Stimulated activated memory B cell treated with anti-CD40 and anti-IgM and Interleukin-4, amounts not matched to agents 10 μg/mL and 1 μg/mL and 100 μg/mL, for 72 hours (primary cell): ENCODE measurements around the gene SEC31B.

ENCODE experiments used
- ATAC-seq: fragments of 150-1000 bp; cut with Tn5 transposase; 2 replicates; pipeline ENCODE4 v1.10.0; 2021
- H3K27ac Mint-ChIP-seq: one replicate; pipeline ENCODE4 v1.8.0; 2022; ENCODE audit warnings: mild to moderate bottlenecking, mixed read lengths
- H3K27me3 Mint-ChIP-seq: one replicate; pipeline ENCODE4 v1.8.0; 2022; ENCODE audit warnings: mixed read lengths
- H3K36me3 Mint-ChIP-seq: one replicate; pipeline ENCODE4 v1.8.0; 2022; ENCODE audit warnings: mixed read lengths
- H3K4me1 Mint-ChIP-seq: one replicate; pipeline ENCODE4 v1.8.0; 2022; ENCODE audit warnings: mixed read lengths
- H3K4me3 Mint-ChIP-seq: one replicate; pipeline ENCODE4 v1.8.0; 2022; ENCODE audit warnings: mild to moderate bottlenecking, moderate library complexity, mixed read lengths
- H3K9me3 Mint-ChIP-seq: one replicate; pipeline ENCODE4 v1.8.0; 2022; ENCODE audit warnings: mixed read lengths

Gene SEC31B

DNA sequence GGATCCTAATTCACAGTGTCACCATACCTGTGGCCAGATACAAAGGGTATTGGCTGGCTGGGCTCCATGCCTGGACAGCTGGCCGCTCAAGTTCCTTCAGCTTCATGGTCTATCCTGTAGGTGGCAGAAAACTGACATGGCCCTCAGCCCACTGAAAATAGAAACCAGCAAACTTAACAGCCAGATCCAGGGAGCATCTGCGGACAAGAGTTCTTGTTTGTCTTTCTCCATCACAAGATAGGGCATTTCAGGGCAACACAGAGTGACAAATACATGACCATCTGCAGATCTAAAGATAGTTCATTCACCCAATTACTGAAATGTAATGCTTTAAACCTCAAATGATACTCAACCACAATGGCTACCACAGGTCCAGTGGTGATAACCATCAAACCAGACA lies 2.8 kb downstream of the SEC31B start:
- Mint-ChIP-seq H3K4me3 (no peak overlapping the region), H3K27me3 (no peaks in the 10 kb centered on the region), H3K36me3 (peaks cover 35% of the 10 kb centered on the region), H3K9me3 (no peaks in the 10 kb centered on the region), H3K27ac (no peak overlapping the region), H3K4me1 (no peaks in the 10 kb centered on the region)
- no peak for ATAC-seq

DNA sequence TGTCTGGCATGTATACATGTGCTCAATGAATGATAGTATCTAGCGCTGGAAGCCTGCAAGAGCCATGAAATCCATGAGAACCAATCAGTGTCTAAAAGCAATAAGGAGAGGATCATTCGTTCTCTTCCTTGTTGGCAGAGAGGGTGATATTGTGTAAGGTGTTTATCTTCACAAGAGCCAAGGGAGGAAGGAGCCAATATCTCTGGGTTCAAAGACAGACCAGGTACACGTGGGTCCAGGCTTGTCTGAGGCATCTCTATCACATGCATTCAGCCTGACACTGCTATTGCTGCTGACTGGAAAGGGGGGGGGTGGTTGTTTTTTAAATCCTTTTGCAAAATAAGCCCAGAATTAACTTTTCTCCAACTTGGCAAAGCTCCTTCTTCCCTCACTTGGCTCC lies 4.0 kb downstream of the SEC31B start:
- H3K4me3 Mint-ChIP-seq = no peak overlapping the region
- no peaks in the 10 kb centered on the region for H3K27me3 Mint-ChIP-seq
- H3K9me3 Mint-ChIP-seq = no peaks in the 10 kb centered on the region
- H3K36me3 Mint-ChIP-seq = peaks cover 42% of the 10 kb centered on the region
- no peak for ATAC-seq
- H3K27ac Mint-ChIP-seq = no peak overlapping the region
- H3K4me1 Mint-ChIP-seq = no peaks in the 10 kb centered on the region

DNA sequence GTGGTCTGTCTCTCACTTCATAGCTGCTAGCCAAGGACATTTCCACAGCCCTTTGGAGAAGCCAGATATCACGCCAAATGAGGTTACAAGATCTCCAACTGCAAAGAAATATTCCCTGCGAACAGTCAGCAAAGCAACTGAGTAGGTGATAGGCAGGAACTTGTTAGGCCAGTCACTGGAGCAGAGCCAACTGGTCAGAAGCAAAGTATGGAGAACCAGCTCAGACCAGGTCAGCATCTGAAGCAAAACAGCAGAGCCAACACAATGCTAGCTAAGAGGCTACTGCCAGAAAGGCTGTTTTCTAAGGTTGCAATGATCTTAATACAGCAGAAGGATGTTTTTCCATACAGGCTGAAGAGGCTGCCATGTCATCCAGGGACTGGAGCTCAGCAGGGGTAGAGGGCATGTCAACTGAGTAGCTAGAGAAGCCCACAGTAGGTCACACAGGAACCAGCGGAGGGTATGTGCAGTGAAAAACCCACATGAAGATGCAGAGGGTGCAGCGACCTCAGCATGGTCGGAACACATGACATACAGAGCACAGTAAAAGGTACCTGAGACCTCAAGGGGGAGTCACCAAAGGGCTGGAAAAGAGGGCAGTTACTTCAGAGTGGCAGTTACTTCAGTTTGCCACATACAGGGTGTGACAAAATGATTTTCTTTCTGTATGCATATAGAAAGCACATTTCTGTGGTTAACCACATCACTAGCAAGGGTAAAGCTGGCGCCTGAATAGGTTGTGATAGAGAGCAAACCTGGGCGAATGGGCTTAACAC lies 8.9 kb downstream of the SEC31B start:
- no peaks in the 10 kb centered on the region for H3K4me1 Mint-ChIP-seq
- H3K36me3 Mint-ChIP-seq = peaks cover 54% of the 10 kb centered on the region
- no peaks in the 10 kb centered on the region for H3K9me3 Mint-ChIP-seq
- H3K4me3 Mint-ChIP-seq = no peak overlapping the region
- no peaks in the 10 kb centered on the region for H3K27me3 Mint-ChIP-seq
- ATAC-seq = peak; percentile 16
- H3K27ac Mint-ChIP-seq = no peak overlapping the region

GRCh38 chr10:100509241-100509840 lies 10.3 kb downstream of the SEC31B start:
- Mint-ChIP-seq H3K36me3 (peaks cover 63% of the 10 kb centered on the region), H3K9me3 (no peaks in the 10 kb centered on the region), H3K27ac (no peak overlapping the region), H3K27me3 (no peaks in the 10 kb centered on the region), H3K4me3 (no peak overlapping the region), H3K4me1 (no peaks in the 10 kb centered on the region)
- no peak for ATAC-seq

DNA sequence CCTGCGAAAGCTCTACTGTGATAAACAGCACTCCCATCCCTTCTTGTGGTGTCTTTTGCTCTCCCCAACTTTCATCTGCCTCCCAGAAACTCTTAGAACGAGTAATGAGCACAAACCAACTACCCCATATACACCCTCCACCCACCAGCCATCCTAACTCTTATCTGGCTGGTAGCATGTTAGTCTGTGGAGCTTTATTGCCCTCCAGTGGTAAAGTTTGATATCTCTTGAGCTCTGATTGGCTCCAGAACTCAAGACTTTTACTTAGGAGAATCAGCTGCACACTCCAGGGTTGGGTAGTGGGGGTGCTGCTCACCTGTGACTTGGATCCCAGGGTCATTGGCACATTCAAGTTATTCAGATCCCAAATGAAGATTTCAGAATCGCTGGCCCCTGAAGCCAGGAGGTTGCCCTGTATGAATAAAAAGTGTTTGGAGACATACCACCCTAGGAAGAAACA lies 10.9 kb downstream of the SEC31B start:
- H3K27ac Mint-ChIP-seq = no peak overlapping the region
- no peaks in the 10 kb centered on the region for H3K9me3 Mint-ChIP-seq
- H3K27me3 Mint-ChIP-seq = no peaks in the 10 kb centered on the region
- H3K4me3 Mint-ChIP-seq = no peak overlapping the region
- peak; percentile 45 for ATAC-seq
- no peaks in the 10 kb centered on the region for H3K4me1 Mint-ChIP-seq
- H3K36me3 Mint-ChIP-seq = peaks cover 66% of the 10 kb centered on the region

DNA sequence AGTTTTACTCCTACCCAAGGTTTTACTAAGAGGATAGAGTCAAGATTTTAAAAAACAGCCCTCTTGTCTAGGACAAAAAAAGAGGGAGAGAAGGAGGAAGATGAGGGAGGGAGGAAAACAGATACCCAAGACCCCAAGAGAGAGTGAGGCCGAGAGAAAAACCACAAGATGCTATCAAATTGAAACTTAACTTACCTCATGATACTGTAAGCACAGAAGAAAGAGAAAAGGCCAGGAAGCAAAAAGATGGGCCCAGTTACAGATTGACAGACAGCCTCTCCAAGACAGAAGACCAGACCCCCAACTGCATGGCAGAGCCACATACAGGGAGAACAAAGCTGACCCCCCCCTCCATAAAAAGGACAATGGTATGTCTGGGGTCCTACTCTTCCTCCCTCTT lies 11.4 kb downstream of the SEC31B start:
- Mint-ChIP-seq H3K4me1 (no peaks in the 10 kb centered on the region), H3K36me3 (peaks cover 66% of the 10 kb centered on the region), H3K27me3 (no peaks in the 10 kb centered on the region), H3K9me3 (no peaks in the 10 kb centered on the region), H3K4me3 (no peak overlapping the region), H3K27ac (no peak overlapping the region)
- no peak for ATAC-seq

DNA sequence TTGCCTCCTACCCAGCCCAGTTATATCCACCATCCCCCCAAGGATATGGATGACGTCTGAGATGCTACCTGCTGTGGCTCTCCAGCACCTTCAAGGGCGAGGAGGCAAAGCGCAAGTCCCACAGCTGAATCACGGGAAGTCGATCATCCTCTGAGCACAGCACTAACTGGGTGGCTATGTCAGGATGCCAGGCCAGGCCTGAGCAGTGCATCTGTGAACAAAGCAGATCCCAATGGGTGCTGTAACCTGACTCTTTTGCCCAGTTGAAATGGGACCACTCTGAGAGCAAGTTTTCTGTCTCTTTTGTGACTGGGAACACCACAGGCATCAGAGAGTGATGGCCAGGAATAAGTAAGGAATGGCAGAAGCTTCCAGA lies 12.3 kb downstream of the SEC31B start:
- no peak for ATAC-seq
- Mint-ChIP-seq H3K4me3 (no peak overlapping the region), H3K27me3 (no peaks in the 10 kb centered on the region), H3K36me3 (peaks cover 68% of the 10 kb centered on the region), H3K27ac (no peak overlapping the region), H3K9me3 (no peaks in the 10 kb centered on the region), H3K4me1 (no peaks in the 10 kb centered on the region)

- no peaks in the 10 kb centered on the region for H3K27me3 Mint-ChIP-seq
- no peak for ATAC-seq
- no peaks in the 10 kb centered on the region for H3K9me3 Mint-ChIP-seq
- H3K36me3 Mint-ChIP-seq = peaks cover 69% of the 10 kb centered on the region
- no peak overlapping the region for H3K27ac Mint-ChIP-seq
- no peaks in the 10 kb centered on the region for H3K4me1 Mint-ChIP-seq
- no peak overlapping the region for H3K4me3 Mint-ChIP-seq
Observed at GRCh38 chr10:100506596-100507356, 12.9 kb downstream of the SEC31B start.

DNA sequence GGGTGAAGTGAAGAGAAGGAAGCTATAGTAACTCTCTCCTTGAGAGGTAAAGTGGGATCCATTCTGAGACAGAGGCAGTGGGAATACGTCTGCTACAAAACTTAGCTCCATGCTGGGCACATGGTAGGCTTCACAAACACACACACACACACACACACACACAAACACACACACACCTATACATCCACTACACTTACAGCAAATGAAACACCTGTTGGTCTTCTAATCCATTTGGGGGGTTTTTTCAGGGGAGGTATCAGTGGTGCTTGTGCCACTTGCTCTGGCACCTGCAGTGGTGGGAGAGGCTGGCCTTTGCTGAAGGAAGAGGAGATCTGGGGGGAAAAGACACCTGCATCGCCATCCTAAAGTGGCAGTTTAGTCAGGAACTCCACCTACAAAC lies 14.5 kb downstream of the SEC31B start:
- H3K27me3 Mint-ChIP-seq = no peaks in the 10 kb centered on the region
- H3K9me3 Mint-ChIP-seq = no peaks in the 10 kb centered on the region
- H3K36me3 Mint-ChIP-seq = peaks cover 66% of the 10 kb centered on the region
- H3K27ac Mint-ChIP-seq = no peak overlapping the region
- no peaks in the 10 kb centered on the region for H3K4me1 Mint-ChIP-seq
- no peak for ATAC-seq
- no peak overlapping the region for H3K4me3 Mint-ChIP-seq

DNA sequence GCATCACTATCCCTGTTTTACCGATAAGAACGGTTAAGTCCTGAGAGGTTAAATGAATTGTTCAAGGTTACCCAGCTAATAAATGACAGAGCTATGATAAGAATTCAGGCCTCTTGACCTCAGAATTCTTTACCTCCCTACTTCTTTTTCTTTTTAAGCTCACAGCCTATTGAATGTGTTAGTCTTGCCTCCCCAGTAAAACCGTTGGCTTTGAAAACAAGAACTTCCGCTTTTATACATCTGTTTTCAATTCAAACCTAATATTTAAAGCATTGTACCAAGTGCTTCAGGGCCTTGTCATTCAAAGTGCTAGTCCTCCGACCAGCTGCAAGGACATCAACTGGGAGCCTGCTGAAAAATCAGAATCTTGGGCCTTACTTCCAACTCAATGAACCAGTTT lies 15.6 kb downstream of the SEC31B start:
- no peak overlapping the region for H3K4me3 Mint-ChIP-seq
- H3K9me3 Mint-ChIP-seq = no peaks in the 10 kb centered on the region
- peaks cover 73% of the 10 kb centered on the region for H3K36me3 Mint-ChIP-seq
- no peak for ATAC-seq
- H3K4me1 Mint-ChIP-seq = no peaks in the 10 kb centered on the region
- H3K27ac Mint-ChIP-seq = no peak overlapping the region
- H3K27me3 Mint-ChIP-seq = no peaks in the 10 kb centered on the region

DNA sequence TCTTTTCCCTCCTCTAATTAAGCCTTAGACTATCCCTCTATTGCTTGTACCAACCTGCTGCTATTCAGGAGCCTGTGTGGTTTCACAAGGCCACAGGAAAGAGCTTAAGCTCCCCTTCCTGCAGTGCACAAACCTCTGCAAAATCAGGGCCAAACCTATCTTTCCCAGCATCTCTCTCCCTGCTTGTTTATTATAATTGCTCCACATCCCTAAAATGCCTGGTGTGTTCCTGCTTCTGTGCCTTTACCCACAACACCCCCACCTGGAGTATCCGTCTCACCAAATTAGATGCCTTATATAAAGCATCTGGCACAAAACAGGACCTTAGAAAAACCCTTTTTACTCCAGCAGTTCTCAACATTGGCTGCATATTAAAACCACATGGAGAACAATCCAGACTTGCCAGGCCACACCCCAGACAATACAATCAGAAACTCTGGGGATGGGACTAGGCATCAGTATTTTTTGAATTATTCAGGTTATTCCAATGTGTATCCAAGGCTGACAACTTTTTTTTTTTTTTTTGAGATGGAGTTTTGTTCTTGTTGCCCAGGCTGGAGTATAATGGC lies 16.7 kb downstream of the SEC31B start:
- no peaks in the 10 kb centered on the region for H3K27me3 Mint-ChIP-seq
- H3K36me3 Mint-ChIP-seq = peaks cover 73% of the 10 kb centered on the region
- no peaks in the 10 kb centered on the region for H3K4me1 Mint-ChIP-seq
- no peak overlapping the region for H3K27ac Mint-ChIP-seq
- no peak overlapping the region for H3K4me3 Mint-ChIP-seq
- no peaks in the 10 kb centered on the region for H3K9me3 Mint-ChIP-seq
- ATAC-seq = no peak

DNA sequence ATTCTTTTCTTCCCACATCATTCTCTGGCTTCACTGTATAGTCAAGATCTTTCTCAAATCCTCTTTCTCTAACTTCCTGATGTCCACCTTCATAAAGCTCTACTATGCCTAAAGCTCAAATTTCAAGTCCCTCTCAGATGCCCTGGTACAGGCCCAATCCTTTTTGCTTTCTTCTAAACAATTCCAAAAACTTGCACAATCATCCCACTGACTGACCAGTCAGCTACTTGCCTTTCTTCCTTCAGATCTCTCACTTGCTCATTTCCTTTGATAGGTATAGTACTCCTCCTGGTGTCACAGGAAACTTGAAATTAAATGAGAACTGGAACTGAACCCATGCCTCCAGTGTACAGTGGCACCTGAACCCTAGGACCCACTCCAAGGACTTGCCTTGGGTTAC lies 18.2 kb downstream of the SEC31B start:
- Mint-ChIP-seq H3K27ac (no peak overlapping the region), H3K9me3 (no peaks in the 10 kb centered on the region), H3K36me3 (peaks cover 70% of the 10 kb centered on the region), H3K4me1 (no peaks in the 10 kb centered on the region), H3K4me3 (no peak overlapping the region), H3K27me3 (no peaks in the 10 kb centered on the region)
- ATAC-seq = no peak

DNA sequence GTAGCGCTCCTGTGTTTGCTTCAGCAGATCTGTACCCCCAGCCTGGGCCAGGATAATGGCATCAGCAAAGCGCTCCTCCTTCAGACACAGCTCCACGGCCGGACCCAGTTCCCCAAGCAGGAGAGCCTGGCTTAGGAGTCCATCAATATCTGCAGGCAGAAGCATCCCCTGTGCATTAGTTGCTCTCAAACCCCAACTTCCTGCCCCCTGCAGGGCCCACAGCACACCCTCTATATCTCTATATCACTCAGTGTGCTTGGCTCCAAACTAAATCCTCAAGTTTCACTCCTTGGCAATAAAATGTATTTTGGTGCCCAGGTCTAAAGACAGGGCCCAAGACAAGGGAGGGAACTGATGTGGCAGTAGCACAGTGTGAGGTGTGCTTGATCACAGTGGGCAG lies 21.6 kb downstream of the SEC31B start:
- no peaks in the 10 kb centered on the region for H3K4me1 Mint-ChIP-seq
- H3K4me3 Mint-ChIP-seq = no peak overlapping the region
- peaks cover 76% of the 10 kb centered on the region for H3K36me3 Mint-ChIP-seq
- no peak for ATAC-seq
- no peaks in the 10 kb centered on the region for H3K9me3 Mint-ChIP-seq
- H3K27ac Mint-ChIP-seq = no peak overlapping the region
- no peaks in the 10 kb centered on the region for H3K27me3 Mint-ChIP-seq

DNA sequence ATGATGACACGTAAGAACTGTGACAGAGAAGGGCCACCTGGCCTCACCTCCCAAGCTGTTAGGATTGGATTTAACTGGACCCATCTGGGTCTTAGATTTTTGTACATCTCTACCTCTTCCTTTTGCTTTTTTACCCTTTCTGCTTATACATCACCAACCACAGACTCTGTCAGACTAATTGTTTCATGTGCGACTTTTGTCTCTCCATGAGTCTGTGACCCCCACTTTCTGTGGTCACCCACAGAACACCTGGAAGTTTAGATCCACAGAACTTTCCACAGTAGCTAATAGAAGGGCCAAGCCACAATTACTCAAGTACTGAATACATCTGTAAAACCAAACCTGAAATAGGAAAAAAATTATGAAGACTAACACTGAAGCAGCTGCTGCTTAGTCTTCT lies 23.1 kb downstream of the SEC31B start:
- Mint-ChIP-seq H3K27ac (no peak overlapping the region), H3K27me3 (no peaks in the 10 kb centered on the region), H3K36me3 (peaks cover 67% of the 10 kb centered on the region), H3K9me3 (no peaks in the 10 kb centered on the region), H3K4me3 (no peak overlapping the region), H3K4me1 (no peaks in the 10 kb centered on the region)
- no peak for ATAC-seq

DNA sequence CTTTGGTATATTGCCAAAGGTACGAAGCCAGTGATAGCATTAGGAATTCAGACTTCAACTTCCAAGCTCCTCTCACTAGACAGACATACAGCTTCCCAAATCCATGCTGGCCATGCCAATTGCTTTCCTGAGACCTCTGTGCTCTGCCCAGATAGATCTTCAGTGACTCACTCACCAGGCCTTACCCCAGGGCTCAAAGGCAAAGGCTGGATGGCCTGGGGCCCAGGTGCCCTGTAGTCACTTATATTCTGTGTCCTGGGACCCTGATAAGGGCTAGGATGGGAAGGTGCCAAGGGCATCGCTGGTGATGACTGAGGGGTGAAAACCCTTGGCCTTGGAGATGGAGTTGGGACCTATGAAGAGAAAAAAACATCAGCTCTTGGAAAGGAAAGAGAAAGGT lies 29.1 kb downstream of the SEC31B start:
- Mint-ChIP-seq H3K4me1 (no peaks in the 10 kb centered on the region), H3K4me3 (no peak overlapping the region), H3K27me3 (no peaks in the 10 kb centered on the region), H3K9me3 (no peaks in the 10 kb centered on the region), H3K27ac (no peak overlapping the region), H3K36me3 (peaks cover 66% of the 10 kb centered on the region)
- no peak for ATAC-seq
